HG03095 (cell line): ENCODE data around the gene TNFRSF21.
A peak's percentile ranks its signal among the peaks of the same experiment; 100 is the strongest.
"Not testable (repeated sequence)": the region's sequence is repeated elsewhere in the genome, so short reads cannot be mapped to it uniquely, and the experiment has no call there.

Source experiments
- ATAC-seq: cut with Tn5 transposase; IDR thresholded peaks from one replicate; pipeline ENCODE4 v1.9.1; 2021; ENCODE audit warnings: moderate library complexity; ENCODE audit not compliant: unreplicated experiment

The TNFRSF21 gene

GRCh38 chr6:47230579-47230978 is 79.1 kb downstream of the TNFRSF21 start:
- no peak for ATAC-seq

DNA sequence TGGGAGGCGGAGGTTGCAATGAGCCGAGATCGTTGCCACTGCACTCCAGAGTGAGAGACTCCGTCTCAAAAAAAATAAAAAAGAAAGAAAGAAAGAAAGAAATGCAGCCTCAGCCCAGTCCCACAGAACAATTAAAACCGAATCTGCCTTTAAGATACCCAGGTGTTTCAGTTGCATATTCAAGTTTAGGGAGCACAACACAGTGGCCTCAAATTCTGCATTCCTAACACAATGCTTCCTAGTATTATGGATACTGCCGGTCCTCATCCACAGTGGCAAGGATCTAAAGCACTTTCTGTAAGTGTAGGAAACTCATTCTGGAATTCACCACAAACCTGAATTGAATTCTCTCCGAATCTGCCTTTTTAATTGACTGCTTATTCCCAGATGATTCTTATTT is 80.5 kb downstream of the TNFRSF21 start:
- ATAC-seq: no peak

- not testable (repeated sequence) for ATAC-seq
These were observed 81.6 kb downstream of the TNFRSF21 start for GRCh38 chr6:47228093-47228492.

DNA sequence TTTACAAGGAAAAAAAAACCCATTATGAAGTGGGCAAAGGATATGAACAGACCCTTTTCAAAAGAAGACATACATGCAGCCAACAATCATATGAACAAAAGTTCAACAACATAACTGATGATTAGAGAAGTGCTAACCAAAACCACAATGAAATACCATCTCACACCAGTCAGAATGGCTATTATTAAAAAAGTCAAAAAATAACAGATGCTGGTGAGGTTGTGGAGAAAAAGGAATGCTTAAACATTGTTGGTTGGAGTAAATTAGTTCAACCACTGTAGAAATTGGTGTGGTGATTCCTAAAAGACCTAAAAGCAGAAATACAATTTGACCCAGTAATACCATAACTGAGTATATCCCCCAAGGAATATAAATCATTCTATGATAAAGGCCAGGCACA is 86.5 kb downstream of the TNFRSF21 start:
- ATAC-seq: not testable (repeated sequence)

DNA sequence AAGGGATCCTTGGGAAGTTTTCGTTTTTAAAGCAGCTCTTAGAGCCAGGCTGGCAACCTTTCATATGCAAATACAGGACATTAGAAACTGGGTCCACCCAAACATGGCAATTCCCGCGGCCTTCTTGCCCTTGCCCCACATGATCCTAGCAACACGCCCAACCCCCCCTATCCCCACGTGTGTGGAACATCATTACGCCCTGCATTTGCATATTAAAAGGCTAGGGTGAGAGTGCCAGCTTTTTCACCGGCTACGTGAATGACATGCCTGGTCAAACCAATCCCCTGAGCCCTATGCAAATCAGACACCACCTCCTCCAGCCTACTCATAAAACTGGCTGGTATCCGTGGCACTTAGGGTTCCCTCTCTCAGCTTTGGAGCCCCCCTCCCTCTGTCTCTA is 88.1 kb downstream of the TNFRSF21 start:
- ATAC-seq: no peak

DNA sequence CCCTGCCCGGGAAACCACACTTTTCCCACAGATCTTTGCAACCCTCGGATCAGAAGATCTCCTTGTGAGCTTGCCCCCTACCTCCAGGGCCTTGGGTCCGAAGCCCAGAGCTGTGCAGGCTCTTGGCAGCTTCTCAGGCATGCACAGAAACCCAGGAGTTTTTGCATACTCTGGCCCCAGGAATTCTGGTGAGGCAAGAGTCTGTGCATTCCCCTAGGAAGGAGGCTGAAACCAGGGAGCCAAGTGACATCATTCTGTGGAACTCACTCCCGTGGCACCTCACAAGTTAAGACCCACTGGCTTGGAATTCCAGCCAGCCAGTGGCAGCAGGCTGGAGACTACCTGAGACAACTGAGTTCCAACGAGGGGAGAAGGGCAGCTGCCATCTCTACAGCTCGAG is 100.1 kb downstream of the TNFRSF21 start:
- no peak for ATAC-seq

- ATAC-seq: no peak
These were observed 102.4 kb downstream of the TNFRSF21 start for GRCh38 chr6:47207261-47207660.

GRCh38 chr6:47206626-47207025 is 103.1 kb downstream of the TNFRSF21 start:
- no peak for ATAC-seq

GRCh38 chr6:47203938-47204611 is 105.6 kb downstream of the TNFRSF21 start:
- no peak for ATAC-seq

- ATAC-seq: peak; percentile 86
These were observed 106.3 kb downstream of the TNFRSF21 start for GRCh38 chr6:47203266-47203937.

DNA sequence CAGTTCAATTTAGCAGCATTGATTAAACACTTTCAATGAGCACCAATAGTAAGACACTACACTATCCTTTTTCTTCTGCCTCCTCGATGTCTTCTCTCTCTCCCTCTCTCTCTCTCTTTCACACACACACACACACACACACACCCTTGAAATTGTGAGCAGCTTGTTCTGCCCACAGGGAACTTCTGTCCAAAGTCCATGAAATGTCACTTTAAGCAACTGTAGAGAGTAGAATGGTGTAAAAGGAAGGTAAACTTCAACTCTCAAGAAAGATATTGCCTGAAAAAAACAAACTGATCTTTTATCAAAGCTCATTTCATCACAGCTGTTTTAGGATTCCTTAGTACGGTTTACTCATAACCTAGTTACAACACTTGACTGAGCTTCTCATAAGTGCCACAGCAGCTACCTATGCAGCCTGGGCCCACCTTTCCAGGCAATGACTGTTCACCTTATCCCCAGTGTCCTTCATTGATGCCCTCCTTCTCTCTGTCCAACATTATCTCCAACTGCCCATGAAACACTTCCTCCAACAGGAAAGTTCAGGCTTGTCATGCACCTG is 107.0 kb downstream of the TNFRSF21 start:
- no peak for ATAC-seq

- ATAC-seq: no peak
These were observed 109.0 kb downstream of the TNFRSF21 start for GRCh38 chr6:47200536-47201334.

DNA sequence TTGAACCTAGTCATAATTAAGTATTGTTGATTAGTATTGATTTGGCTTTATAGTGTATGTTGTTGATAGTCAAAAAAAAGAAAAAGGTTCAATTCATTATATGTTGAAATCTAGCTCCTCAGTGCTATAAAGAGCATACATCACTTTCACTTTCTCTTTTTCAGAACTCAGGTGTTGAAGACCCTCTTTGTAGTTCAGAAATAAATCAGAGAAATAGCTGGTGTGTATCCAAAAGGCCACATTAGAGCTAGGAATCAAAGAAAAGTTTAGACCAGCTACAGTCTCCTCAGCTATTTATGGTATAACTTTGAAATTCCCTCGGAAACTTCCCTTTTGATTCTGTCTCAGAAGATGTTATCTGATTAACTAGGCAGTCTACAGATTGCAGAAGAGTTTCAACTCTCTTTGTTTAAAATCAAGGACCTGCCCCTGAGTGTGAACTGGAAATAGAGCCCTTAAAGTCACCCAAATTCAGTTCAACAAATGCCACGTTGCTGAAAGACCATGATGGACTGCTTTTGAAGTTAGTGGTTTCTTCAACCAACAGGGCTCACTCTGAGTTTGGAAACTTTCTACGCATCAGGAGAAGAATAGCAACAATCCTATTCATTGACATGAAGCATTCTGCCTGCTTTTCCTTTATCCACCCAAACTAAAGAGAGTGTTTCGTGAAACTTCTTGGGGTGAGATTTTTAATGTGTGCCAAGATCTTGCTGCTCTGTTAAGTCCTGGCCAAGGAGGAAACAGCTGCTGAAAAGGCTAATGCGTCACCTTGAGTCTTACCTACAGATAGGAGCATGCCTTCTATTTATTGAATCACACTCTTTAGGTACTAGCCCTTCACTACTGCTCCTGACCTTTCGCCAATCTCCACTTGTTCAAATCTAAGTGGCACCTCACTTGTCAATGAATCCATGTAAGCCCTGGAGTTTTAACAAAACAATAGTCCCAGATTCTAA is 111.7 kb downstream of the TNFRSF21 start:
- ATAC-seq: no peak

GRCh38 chr6:47196113-47196512 is 113.6 kb downstream of the TNFRSF21 start:
- no peak for ATAC-seq

DNA sequence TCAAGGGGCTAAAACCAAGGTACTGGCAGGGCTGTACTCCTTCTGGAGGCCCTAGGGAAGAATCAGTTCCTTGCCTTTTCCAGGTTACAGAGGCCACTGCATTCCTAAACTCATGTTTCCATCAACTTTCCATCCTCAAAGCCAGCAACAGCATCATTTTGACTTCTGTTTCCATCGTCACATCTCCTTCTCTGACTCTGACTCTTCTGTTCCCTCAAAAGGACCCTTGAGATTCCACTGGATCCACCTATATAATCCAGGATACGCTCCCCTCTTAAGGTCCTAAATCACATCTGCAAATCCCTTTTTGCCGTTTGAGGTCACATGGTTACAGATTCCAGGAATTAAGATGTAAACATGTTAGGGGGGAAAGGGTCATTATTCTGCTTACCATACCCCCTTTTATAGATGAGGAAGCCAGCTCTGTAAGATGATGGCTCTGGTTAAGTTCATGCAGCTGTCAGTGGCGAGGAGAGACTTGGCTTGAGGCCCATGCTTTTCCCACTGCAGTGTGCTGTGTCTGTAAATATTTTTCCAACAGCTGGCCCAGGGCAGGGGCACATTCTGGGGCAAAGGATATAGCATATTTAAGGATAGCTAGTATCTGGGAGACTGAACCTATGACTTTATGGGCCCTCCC is 114.6 kb downstream of the TNFRSF21 start:
- no peak for ATAC-seq

- no peak for ATAC-seq
These were observed 121.1 kb downstream of the TNFRSF21 start for GRCh38 chr6:47188588-47189021.

DNA sequence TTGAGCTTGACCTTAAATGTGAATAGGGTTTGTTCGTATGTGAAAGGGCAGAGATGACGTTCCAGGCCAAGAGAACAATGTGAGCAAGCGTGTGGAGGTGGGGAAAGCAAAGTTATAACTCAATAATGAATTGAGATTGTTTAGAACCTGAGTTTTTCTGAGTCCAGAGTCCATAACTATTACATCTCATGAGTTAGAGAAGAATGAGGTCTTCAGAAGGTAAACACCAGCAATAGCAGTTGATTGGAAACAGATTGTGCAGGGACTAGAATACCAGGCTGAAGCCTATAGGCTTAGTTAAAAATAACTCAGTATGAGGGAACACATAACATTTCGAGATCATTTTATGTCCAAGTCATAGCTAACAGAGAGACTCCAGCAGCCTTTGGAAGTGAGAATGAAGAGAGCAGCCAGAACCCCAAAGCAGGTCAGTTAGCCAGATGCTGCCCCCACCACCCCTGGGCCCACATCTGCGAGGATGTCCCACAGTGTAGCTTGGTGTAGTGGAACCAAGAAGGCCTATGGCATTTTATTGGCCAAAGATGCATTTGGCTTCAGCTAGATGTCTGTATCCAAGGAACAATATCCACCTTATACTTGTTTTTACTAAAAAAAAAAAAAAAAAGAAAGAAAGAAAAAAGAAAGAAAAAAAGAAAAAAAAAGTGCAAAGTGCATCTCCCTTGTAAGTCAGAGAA is 121.7 kb downstream of the TNFRSF21 start:
- no peak for ATAC-seq

- ATAC-seq: no peak
These were observed 122.6 kb downstream of the TNFRSF21 start for GRCh38 chr6:47187113-47187512.

DNA sequence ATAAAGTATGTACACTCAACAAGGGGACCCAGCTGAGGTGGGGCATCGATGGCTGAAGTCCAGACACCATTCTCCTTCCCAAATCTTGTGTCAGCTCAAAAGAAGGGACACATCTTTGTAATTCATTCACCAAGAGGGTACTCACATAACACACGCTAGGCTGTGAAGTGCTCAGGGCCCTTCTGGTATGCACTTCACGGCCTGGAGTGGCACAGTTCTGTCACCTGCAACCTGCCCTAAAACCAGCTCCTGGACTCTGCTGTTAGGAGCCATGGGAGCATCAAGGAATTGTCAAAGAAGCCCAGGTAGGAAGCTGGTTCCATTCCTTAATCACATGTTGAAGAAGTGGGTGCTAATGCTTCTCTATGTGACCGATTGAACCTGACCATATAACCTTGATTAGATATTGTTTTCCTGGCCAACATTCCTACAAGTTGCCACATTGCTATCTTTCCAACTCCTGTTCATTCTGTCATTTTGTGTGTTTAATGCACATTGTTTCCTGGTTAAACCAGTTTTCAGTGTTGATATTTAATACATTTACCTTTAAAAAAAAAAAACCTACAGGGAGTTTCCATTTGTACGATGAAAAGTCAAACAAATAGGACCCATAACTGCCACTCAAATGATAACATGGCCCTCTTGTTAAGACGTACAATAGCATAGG is 127.3 kb downstream of the TNFRSF21 start:
- no peak for ATAC-seq
